NCI-H1092 treated with DMSO at 0.1 percent for 48 hours (cell line): Measurements from ENCODE around the gene MAST3.
A peak's percentile ranks its signal among the peaks of the same experiment; 100 is the strongest.

Source experiments
- DNase-seq: peaks from one replicate; lab custom pipeline; 2025; lab: John Stamatoyannopoulos, UW

MAST3 gene

GRCh38 chr19:18112989-18113478 lies 15.5 kb downstream of the MAST3 start:
- peak; percentile 42 for DNase-seq

GRCh38 chr19:18113827-18114226 lies 16.2 kb downstream of the MAST3 start:
- DNase-seq = no peak

GRCh38 chr19:18114483-18114882 lies 16.9 kb downstream of the MAST3 start:
- DNase-seq = no peak

- DNase-seq = no peak
These were observed 19.8 kb downstream of the MAST3 start for GRCh38 chr19:18117364-18117691.

- DNase-seq = peak; percentile 85
These were observed 20.3 kb downstream of the MAST3 start for GRCh38 chr19:18117692-18118378.

GRCh38 chr19:18118420-18119012 lies 20.9 kb downstream of the MAST3 start:
- DNase-seq = no peak

- DNase-seq = no peak
These were observed 21.6 kb downstream of the MAST3 start for GRCh38 chr19:18119013-18119716.

- DNase-seq = no peak
These were observed 22.1 kb downstream of the MAST3 start for GRCh38 chr19:18119717-18120105.

- no peak for DNase-seq
These were observed 22.5 kb downstream of the MAST3 start for GRCh38 chr19:18120127-18120526.

- DNase-seq = no peak
These were observed 23.6 kb downstream of the MAST3 start for GRCh38 chr19:18121166-18121565.

- no peak for DNase-seq
These were observed 24.8 kb downstream of the MAST3 start for GRCh38 chr19:18122424-18122823.

- DNase-seq = no peak
These were observed 25.6 kb downstream of the MAST3 start for GRCh38 chr19:18122860-18123795.

GRCh38 chr19:18123819-18124218 lies 26.2 kb downstream of the MAST3 start:
- no peak for DNase-seq

- DNase-seq = no peak
These were observed 28.5 kb downstream of the MAST3 start for GRCh38 chr19:18126097-18126496.

- no peak for DNase-seq
These were observed 30.5 kb downstream of the MAST3 start for GRCh38 chr19:18128044-18128443.

GRCh38 chr19:18128805-18129204 lies 31.2 kb downstream of the MAST3 start:
- DNase-seq = no peak

GRCh38 chr19:18130523-18131242 lies 33.1 kb downstream of the MAST3 start:
- DNase-seq = no peak

GRCh38 chr19:18131841-18132596 lies 34.4 kb downstream of the MAST3 start:
- no peak for DNase-seq

GRCh38 chr19:18135712-18136584 lies 38.4 kb downstream of the MAST3 start:
- DNase-seq = no peak

- no peak for DNase-seq
These were observed 39.7 kb downstream of the MAST3 start for GRCh38 chr19:18137242-18137641.
